Measurements from ENCODE around the gene RASD1.

DNA sequence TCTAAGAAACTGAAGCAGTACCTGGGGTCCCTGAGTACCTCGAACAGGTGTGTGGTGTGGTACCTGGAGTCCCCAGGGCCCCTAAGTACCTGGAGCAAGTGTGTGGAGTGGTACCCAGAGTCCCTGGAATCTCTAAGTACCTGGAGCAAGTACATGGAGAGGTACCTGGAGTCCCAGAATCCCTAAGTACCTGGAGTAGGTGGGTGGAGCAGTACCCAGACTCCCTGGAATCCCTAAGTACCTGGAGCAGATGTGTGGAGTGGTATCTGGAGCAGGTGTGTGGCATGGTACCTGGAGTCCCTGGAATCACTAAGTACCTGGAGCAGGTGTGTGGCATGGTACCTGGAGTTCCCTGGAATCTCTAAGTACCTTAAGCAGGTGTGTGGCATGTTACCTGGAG lies 41.9 kb downstream of the RASD1 start:
- TF ChIP-seq, protein P1, sequence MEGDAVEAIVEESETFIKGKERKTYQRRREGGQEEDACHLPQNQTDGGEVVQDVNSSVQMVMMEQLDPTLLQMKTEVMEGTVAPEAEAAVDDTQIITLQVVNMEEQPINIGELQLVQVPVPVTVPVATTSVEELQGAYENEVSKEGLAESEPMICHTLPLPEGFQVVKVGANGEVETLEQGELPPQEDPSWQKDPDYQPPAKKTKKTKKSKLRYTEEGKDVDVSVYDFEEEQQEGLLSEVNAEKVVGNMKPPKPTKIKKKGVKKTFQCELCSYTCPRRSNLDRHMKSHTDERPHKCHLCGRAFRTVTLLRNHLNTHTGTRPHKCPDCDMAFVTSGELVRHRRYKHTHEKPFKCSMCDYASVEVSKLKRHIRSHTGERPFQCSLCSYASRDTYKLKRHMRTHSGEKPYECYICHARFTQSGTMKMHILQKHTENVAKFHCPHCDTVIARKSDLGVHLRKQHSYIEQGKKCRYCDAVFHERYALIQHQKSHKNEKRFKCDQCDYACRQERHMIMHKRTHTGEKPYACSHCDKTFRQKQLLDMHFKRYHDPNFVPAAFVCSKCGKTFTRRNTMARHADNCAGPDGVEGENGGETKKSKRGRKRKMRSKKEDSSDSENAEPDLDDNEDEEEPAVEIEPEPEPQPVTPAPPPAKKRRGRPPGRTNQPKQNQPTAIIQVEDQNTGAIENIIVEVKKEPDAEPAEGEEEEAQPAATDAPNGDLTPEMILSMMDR (IDR thresholded peaks at IDR 0.05): no peak
- TF ChIP-seq POLR2A (IDR thresholded peaks at IDR 0.05): no peak
